Measurements from ENCODE around the gene NUP214.
"Not testable (repeated sequence)": the region's sequence is repeated elsewhere in the genome, so short reads cannot be mapped to it uniquely, and the experiment has no call there.

Gene NUP214

DNA sequence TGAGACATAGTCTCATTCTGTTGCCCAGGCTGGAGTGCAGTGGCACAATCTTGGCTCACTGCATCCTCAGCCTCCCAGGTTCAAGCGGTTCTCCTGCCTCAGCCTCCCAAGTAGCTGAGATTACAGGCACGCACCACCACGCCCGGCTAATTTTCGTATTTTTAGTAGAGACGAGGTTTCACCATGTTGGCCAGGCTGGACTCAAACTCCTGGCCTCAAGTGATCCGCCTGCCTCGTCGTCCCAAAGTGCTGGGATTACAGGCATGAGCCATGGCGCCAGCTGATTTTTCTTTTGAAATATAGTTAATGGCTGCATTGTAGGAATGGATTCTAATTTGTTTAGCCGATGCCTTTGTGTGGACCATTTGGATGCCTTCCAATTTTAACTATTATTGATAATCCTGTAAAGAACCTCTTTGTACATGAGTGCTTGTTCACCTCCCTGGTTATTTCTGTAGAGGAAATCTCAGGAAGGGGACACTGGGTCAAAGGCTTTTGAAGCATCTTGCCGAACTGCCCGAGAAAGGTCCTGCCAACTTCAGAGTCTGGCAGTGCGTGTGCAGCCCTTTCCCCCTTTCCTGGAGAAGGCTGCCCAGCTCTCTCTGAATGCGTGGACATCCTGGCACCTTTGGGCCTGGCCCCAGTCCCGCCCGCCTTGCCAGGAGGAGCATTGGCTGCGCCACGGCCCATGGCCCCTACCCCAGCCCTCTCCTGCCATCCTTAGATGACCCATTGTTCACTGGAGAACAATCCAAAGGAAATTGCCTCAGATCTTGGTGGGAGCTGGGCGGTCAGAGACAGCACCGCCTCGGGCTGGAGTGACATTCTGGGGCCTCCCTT is 8.9 kb upstream of the NUP214 start:
- DNase-seq (ENCODE audit: low read depth in 2 of 2): no peak

DNA sequence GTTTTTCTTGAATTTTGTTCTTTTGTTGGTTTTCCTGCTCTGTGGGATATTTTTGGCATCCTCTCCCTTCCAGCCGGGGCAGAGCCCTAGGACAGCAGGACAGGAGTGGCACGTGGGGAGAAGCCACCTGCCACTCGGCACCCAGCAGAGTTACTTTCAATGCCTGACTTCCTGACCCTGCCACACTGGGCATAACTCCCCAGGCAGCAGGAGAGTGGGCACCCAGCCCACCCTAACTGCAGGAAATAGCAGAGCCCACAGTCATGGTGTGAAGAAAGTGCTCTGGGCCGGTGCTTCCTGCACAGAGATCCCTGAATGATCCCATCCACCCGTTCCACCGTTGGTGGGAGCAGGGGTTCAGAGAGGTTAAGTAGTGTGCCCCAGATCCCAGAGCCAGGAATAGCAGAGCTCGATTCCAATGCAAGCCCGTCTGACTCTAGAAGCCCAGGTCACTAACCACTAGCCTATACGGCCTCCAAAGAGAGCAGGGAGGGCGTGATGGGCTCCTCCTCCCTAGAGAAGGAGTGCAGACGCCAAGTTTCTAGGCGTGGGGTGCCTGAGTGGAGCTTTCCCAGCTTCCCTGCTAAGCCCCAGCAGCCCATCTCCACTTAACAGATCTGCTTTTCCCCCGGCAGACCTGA is 8.1 kb upstream of the NUP214 start:
- DNase-seq (ENCODE audit: low read depth in 2 of 2): no peak

DNA sequence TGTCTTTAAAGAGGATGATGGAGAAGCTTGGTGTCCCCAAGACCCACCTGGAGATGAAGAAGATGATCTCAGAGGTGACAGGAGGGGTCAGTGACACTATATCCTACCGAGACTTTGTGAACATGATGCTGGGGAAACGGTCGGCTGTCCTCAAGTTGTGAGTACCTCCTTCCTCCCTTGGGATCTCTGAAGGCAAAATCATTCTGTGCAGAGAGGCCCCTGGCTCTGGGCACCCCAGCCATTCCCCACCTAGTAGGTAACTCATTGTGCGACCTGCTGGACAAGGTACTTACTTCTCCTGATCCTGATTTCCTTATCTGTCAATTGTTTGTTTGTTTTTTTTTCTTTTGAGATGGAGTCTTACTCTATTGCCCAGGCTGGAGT is 7.6 kb upstream of the NUP214 start:
- DNase-seq (ENCODE audit: low read depth in 2 of 2): no peak

DNA sequence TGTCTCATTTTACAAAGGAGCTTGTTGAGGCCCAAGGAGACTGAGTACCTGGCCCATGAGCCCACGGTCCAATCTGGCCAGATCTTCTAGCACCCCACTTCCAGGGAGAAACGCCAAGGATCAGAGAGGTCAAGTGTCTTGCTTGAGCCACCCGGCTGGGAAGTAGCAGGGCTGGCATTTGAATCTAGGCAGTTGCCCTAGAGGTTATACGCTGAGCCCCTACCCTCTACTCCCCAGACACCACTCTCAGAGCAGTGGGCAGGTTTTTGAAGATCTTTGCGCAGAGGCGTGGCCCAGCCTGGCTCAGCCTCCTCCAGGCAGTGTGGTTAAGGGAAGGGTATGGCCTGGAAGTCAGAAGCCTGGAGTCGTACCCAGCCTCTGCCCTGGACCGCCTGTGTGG is 5.8 kb upstream of the NUP214 start:
- DNase-seq (ENCODE audit: low read depth in 2 of 2): no peak

DNA sequence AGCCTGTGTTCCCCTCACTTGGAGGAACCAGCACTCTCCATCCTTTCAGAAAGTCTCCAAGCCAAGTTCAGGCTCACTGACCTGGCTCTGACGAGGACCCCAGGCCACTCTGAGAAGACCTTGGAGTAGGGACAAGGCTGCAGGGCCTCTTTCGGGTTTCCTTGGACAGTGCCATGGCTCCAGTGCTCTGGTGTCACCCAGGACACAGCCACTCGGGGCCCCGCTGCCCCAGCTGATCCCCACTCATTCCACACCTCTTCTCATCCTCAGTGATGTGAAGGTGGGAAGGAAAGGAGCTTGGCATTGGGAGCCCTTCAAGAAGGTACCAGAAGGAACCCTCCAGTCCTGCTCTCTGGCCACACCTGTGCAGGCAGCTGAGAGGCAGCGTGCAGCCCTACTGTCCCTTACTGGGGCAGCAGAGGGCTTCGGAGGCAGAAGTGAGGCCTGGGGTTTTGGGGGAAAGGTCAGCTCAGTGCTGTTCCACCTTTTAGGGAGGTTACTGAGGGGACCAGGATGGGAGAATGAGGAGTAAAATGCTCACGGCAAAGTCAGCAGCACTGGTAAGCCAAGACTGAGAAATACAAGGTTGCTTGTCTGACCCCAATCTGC is 4.7 kb upstream of the NUP214 start:
- DNase-seq (ENCODE audit: low read depth in 2 of 2): no peak

DNA sequence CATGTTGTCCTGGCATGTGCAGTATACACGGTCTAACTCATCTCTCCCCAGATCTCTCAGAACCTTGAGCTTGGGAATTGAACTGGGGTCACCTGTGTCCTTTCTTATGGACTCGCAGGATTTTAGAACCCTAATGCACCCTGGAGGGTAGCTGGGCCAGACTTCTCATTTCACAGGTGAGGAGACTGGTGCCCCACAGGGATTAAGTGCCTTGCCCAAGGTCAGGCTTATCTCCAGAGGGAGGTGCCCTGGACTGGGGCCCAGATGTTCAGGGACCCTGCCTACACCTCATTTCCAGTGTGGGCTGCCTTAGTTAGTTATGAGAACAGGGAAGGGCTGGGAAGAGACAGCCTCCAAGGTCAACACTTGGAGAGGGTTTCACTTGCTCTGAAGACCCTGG is 4.0 kb upstream of the NUP214 start:
- no peak for DNase-seq (ENCODE audit: low read depth in 2 of 2)

DNA sequence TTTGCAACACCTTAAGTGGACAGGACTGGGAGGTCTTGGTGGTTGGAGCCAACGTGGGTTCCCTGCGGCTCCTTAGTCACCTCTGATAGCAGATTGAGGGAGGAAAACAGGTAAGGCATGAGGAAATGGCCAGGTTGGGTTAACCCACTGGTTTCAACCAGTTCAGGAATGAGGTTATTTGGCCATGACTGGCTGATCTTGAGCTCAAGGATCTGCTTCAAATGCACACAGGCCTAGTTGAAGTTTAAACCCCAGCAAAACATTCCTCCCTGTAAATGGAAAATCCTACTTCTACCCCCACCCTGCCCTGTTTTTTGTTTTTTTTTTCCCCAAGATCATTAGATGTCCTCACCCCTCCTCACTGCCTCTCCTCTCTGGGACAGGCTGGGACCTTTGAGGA is 3.2 kb upstream of the NUP214 start:
- DNase-seq (ENCODE audit: low read depth in 2 of 2): no peak

DNA sequence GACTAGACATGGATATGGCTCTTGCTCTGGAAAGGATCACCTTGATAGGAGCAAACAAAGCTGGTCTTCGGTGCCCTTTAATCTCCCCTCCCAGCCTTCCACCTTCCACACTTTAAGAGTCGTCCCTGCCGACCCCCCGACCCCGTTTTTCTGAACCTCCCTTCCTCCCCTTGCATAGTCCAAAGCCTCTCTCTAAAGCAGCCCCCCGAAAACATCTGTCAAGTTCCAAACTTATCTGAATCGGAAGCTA is 423 bp upstream of the NUP214 start:
- DNase-seq (ENCODE audit: low read depth in 2 of 2): no peak

DNA sequence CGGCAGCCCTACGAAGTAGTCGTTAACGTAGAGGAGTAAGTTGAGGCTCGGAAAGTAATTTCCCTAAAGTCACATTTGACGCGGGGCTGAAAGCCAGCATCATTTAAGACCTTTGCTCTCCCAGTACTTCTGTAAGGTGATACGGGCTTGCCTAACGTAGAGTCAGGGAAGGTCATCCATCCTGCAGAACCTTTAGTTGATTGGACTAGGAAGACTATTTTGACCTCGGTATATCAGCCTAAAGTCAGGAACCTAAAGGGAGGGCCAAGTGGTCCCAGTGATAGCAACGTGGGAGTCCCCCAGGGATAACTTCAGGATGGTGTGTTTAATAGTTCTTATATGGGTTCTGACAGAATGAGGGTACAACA is 657 bp downstream of the NUP214 start:
- DNase-seq (ENCODE audit: low read depth in 2 of 2): no peak

DNA sequence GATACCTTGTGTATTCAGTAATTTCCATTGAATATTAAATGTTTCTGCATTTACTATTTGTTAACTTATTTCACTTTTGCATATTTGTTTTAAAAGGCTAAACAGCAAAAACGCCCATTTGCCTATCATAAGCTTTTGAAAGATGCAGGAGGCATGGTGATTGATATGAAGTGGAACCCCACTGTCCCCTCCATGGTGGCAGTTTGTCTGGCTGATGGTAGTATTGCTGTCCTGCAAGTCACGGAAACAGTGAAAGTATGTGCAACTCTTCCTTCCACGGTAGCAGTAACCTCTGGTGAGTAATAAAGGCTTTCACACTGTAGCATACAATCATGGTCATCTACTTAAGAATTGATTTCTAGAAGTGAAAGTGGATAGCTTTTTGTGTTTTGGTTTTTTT is 3.8 kb downstream of the NUP214 start:
- no peak for DNase-seq (ENCODE audit: low read depth in 2 of 2)

DNA sequence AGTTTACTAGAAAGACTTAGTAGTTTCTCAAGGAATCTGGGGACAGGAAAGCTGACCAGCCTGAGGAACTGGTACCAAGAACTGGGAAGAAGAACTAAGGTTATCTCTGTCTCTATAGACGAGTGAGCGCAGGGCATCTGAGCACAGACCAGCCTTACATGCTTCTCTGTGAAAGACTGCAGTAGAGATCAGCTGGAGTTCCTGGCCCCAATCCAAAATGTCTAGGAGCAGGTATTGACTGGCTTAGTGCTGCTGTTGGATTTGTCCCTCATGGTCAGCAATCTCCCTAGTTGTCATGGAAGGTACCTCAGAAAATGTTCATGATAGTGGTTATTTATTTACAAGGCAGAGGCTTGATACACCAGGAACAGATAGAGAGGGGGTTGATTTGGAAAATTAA is 13.3 kb downstream of the NUP214 start:
- DNase-seq (ENCODE audit: low read depth in 2 of 2): no peak

DNA sequence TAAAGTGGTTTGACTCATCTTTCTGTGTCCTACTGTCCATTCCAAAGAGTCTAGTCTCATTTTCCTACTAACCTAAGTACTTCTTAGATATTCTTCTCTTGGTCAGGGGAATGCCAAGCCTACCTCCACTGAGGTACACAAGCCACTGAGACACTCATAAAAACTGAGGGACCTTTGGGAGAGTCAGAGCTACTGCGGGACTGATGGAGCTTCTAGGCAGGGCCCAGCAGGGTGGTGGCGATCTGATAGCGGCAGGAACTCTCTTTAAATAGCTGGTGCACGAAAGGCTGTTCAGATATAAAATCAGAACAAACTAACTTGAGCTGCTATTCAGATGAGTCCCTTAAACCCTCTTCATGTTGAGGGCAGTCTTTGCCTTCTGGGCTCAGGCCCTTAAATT is 14.7 kb downstream of the NUP214 start:
- no peak for DNase-seq (ENCODE audit: low read depth in 2 of 2)

DNA sequence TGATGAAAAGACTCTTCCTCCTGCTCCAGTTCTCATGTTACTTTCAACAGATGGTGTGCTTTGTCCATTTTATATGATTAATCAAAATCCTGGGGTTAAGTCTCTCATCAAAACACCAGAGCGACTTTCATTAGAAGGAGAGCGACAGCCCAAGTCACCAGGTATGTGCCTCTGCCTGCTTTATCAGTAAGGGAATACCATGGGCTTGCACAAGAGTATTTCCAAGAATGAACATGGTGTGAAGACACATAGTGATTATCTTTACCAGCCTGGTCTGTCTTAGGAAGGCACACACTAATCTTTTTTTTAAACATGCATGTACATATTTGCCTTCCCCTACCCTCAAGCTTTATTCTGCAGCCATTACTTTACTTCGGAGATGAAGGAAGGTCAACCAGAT is 15.2 kb downstream of the NUP214 start:
- DNase-seq (ENCODE audit: low read depth in 2 of 2): no peak

DNA sequence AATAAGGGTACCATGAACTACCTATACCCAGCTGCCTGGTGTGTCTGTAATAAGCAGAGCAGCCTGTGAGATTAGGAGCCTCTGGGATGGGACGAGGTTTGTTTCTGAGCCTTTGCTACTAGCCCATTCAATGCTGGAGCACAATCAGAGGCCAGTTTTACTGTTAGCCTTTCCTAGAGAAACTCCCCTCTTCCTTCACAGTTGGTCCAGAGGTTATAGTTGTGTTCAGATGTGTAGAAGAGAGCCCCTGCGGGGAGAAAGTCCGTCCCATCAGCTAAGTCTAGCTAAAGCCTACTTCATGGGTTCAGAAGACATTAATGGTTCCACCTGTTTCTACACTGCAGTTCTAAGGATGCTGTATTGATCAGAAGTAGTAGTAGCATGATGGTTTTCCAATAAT is 16.8 kb downstream of the NUP214 start:
- DNase-seq (ENCODE audit: low read depth in 2 of 2): no peak

DNA sequence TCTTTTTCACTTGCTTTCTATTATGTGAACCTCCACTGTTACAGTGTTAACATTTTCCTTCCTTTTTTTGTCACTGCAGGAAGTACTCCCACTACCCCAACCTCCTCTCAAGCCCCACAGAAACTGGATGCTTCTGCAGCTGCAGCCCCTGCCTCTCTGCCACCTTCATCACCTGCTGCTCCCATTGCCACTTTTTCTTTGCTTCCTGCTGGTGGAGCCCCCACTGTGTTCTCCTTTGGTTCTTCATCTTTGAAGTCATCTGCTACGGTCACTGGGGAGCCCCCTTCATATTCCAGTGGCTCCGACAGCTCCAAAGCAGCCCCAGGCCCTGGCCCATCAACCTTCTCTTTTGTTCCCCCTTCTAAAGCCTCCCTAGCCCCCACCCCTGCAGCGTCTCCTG is 18.8 kb downstream of the NUP214 start:
- no peak for DNase-seq (ENCODE audit: low read depth in 2 of 2)

DNA sequence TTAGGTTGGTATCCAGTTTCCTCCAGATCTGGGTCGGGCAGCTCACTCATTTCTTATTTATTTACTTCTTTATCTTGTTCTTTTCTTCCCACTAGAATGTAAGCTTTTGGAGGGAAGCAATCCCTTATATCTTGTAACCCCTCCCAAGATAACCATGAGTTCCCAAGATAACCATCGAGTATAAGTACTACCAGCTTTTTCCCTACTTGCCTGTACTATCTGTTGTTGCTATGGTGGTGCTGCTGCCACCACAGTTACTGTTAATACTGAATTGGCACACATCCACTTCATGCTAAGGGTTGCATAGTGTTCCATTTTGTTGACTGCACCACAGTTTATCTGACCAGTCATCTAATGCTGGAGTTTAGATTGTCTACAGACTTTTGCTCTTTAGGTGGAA is 19.9 kb downstream of the NUP214 start:
- no peak for DNase-seq (ENCODE audit: low read depth in 2 of 2)

DNA sequence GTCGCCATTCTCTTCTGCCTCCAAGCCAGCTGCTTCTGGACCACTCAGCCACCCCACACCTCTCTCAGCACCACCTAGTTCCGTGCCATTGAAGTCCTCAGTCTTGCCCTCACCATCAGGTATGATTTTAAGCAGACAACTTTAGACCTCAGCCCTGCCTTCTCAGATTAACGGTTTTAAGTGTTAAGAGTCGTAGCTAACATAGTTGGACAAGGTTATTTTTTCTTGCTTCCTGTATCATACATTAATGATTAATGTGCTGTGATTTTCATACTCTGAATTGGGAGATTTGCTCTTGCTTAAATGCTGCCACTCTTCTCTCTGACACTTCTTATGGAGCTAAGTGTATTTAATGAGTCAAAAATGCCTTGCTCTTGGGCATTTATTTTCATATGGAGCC is 20.8 kb downstream of the NUP214 start:
- no peak for DNase-seq (ENCODE audit: low read depth in 2 of 2)

DNA sequence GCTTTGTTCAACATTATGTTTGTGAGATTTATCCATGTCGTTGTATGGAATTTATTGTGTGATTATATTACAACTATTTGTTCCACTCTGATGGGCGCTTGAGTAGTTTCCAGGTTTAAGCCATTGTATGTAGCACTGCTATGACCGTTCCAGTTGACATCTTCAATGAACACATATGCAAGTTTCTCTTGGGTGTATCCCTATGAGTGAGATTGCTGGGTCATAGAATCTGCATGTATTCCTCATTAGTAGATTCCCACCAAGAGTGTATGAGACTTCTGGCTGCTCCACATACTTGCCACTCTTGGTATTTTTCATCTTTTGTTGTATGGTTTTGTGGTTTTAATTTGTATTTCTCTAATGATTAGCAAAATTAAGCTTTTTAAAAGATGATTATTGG is 22.9 kb downstream of the NUP214 start:
- no peak for DNase-seq (ENCODE audit: low read depth in 2 of 2)

DNA sequence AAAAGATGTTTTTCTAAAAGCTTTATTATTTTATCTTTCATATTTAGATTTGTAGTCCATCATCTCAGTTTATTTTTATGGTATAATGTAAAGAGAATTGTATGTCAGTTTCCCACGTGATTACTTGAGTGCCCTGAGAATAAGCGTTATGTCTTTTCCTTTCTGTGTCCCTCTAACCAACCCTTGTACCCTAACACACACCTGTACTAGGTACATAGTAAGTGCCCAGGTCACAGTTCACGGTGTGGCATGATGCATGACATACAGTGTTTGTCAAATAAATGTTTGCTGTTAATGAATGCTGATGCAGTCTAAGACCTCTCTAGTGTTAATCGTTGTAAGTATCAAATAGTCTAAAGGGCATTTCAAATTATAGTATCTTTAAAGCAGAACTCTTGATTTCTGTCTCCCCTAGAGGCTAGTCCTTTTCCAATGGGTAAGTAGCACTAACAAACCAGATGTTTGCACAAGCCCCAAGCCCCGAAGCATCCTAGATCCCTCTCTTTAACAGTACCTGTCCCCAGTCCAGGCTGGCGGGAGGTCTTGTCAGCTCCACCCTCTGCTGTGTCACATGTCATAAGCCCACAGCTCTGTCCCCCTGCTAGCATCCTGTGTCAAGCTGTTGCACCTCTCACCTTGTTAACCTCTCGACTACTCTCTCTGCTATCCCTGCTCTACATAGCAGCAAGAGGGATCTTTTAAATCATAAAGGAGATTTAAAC is 23.7 kb downstream of the NUP214 start:
- no peak for DNase-seq (ENCODE audit: low read depth in 2 of 2)

DNA sequence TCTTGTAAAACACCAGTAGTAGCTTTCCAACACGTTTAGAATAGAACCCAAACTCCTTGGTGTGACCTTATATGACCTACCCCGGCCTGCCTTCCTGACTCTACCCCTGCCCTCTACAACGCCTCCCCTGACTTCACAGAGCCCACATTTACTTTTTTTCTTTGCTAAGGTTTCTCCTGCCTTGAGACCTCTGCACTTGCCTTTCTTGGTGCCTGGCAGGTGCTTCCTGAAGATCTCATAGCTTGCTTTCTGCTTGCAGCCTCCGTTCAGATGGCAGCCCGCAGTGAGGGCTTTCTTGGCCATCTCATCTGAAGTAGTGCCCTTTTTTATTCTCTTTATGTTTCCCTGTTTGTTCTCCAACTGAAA is 24.3 kb downstream of the NUP214 start:
- no peak for DNase-seq (ENCODE audit: low read depth in 2 of 2)

DNA sequence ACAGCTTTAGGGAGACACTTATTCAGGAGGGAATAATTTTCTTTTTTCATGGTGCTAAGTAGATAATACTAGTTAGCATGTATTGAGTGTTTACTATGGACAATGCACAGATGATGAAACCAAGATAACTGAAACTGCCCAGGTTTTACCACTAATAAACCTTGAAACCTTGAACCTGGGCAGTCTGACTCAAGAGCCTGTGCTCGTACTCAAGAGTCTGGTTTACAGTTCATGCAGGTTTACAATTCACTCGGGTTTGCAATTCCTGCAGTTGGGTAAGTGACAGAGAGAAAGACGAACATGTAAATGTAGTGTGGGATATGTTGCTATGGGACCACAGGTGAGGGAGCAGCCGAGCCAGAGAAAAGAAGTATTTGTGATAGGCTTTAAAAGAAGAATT is 28.2 kb downstream of the NUP214 start:
- DNase-seq (ENCODE audit: low read depth in 2 of 2): no peak

DNA sequence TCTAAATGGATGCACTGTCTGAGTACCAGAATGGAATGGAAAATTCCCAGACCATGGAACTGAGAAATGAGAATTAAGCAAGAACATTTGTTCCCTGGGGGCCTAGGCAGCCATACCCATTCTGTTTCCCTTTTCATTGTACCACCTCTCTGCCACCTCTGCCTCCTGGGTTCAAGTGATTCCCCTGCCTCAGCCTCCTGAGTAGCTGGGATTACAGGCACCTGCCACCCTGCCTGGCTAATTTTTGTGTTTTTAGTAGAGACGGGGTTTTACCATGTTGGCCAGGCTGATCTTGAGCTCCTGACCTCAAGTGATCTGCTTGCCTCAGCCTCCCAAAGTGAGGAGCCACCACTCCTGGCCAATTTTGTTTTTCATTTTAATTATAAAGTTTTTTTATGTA is 33.3 kb downstream of the NUP214 start:
- DNase-seq (ENCODE audit: low read depth in 2 of 2): not testable (repeated sequence)

Measured in stimulated activated CD8-positive, alpha-beta memory T cell treated with anti-CD3 and anti-CD28 coated beads, Interleukin-15, amount 100 ng/mL, for 48 hours (primary cell).